Stimulated activated CD4-positive, alpha-beta T cell treated with anti-CD3 and anti-CD28 coated beads, Interleukin-1b, Interleukin-23, amount 100 ng/mL, for 24 hours (primary cell): ENCODE data around the gene PIEZO1.

Experiments
- DNase-seq, 4 experiments: peaks; one replicate each; pipeline ENCODE4 v3.0.0-alpha.2; 2020; ENCODE audit warnings: low read depth in 4 of 4, low spot score in 1 of 4

PIEZO1 gene

DNA sequence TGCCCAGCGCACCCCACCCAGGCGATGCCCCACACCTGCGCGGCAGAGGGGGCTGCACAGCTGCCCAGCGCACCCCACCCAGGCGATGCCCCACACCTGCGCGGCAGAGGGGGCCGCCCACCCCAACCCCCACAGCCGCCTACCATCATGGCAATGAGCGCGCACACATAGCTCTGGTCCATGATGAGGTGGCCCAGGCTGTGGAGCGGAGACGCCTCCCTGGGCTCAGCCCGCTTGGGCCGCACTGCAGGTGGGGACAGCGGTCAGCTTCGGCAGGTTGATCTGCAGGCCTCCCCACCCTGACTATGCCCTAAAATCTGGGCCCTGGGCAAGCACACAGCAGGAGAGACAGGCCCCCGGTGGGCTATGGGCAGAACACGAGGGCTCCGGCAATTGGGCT is 48.5 kb downstream of the PIEZO1 start:
- DNase-seq: no peak

- no peak for DNase-seq
These were observed 48.9 kb downstream of the PIEZO1 start for GRCh38 chr16:88736088-88736487.

DNA sequence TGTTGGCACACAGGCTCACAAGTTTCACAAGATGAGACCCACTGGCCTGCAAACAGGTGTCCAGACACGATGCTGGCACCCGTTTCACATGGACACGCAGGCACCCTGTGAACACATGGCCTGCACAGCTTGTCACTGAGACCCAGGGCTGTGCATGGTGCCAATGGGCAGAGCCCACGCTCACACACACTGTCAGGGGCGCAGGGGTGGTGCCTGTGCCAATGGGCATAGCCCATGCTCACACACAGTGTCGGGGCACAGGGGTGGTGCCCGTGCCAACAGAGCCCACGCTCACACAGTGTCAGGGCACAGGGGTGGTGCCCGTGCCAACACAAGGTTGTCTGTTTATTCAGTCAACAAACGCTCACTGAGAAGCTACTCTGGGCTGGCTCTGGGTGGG is 49.4 kb downstream of the PIEZO1 start:
- DNase-seq: no peak

- DNase-seq: no peak
These were observed 49.9 kb downstream of the PIEZO1 start for GRCh38 chr16:88735121-88735520.

GRCh38 chr16:88734361-88734728 is 50.7 kb downstream of the PIEZO1 start:
- DNase-seq: no peak

- DNase-seq: no peak
These were observed 51.2 kb downstream of the PIEZO1 start for GRCh38 chr16:88733630-88734360.

DNA sequence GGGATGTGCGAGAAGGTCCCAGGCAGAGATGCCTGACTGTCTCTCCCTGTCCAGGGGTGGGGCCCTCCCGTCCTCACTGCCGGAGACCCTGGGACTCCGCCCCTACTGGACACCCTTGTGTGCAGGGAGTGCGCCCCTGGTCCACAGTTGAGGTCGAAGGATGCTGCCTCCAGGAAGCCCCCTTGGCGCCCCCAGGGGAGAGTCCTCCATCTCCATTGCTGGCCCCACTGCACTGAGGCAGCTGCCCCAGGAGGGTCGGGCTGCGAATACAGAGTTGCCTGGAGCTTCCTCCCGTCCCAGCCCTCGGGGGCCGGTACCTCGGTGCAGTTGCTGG is 52.1 kb downstream of the PIEZO1 start:
- no peak for DNase-seq

- DNase-seq: no peak
These were observed 52.7 kb downstream of the PIEZO1 start for GRCh38 chr16:88732172-88732960.

- DNase-seq: no peak
These were observed 53.3 kb downstream of the PIEZO1 start for GRCh38 chr16:88731699-88732098.

DNA sequence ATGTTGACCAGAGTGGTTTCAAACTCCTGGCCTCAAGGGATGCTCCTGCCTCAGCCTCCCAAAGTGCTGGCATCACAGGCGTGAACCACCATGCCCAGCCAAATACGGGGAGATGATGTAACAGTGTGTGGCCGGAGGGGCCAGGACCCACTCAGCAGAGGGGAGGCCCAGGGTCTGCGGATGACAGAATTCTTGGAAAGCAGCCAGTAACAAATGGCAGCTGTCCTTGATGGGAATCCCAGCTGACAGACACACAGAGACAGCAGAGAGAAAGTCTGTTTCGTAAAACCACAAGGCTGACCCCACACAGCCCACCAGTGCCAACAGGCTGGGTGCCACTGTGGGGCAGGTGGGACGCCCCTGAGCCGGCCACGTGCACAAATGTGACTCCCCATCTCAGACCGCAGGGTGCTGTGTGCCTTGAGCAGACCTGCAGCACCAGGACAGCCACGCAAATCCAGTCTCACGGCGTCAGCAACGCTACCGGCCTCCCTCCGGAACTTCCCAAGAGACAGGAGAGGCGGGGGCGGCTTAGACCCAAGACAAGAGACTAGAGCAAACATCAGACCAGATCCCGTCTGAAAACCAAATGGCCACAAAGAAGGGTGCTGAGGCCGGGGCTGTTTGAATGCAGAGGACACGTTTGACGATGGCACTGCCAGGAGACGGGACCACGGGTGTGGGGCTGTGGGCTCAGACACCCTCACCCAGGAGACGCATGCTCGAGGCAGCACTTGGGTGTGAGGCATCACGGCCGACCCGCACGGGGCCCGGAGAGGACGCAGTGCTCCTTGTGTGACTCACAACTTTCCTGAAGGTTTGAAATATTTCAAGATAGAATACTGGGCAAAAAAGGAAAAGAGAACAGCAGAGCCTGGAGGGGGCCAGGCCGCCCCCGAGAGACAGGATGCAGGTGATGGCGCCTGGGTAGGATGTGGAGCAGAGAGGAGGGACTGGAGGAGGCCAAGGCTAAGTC is 54.1 kb downstream of the PIEZO1 start:
- DNase-seq: no peak

DNA sequence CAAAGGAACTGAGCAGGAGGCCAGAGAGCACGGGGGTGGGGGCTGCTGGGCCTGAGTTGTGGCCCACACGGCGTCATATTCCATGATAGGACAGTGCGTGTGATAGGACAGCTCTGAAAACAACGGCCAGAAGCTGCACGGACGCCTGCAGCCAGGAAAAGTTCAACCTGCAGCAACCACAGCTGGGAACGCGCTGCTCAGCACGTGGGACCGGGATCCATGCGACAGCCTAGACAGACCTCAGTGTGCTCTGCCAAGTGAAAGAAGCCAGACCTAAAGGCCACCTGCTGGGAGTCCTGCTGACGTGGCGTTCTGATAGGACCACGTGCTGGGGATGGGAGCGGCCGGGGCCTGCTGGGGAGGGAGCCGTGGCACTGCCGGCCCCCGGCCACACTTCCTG is 57.1 kb downstream of the PIEZO1 start:
- DNase-seq: no peak

GRCh38 chr16:88726981-88727380 is 58.0 kb downstream of the PIEZO1 start:
- no peak for DNase-seq

- DNase-seq: no peak
These were observed 58.6 kb downstream of the PIEZO1 start for GRCh38 chr16:88726408-88726749.

- DNase-seq: no peak
These were observed 59.2 kb downstream of the PIEZO1 start for GRCh38 chr16:88725609-88726407.

GRCh38 chr16:88724855-88725555 is 60.0 kb downstream of the PIEZO1 start:
- no peak for DNase-seq

GRCh38 chr16:88723911-88724310 is 61.1 kb downstream of the PIEZO1 start:
- DNase-seq: no peak

GRCh38 chr16:88723507-88723887 is 61.5 kb downstream of the PIEZO1 start:
- DNase-seq: no peak

DNA sequence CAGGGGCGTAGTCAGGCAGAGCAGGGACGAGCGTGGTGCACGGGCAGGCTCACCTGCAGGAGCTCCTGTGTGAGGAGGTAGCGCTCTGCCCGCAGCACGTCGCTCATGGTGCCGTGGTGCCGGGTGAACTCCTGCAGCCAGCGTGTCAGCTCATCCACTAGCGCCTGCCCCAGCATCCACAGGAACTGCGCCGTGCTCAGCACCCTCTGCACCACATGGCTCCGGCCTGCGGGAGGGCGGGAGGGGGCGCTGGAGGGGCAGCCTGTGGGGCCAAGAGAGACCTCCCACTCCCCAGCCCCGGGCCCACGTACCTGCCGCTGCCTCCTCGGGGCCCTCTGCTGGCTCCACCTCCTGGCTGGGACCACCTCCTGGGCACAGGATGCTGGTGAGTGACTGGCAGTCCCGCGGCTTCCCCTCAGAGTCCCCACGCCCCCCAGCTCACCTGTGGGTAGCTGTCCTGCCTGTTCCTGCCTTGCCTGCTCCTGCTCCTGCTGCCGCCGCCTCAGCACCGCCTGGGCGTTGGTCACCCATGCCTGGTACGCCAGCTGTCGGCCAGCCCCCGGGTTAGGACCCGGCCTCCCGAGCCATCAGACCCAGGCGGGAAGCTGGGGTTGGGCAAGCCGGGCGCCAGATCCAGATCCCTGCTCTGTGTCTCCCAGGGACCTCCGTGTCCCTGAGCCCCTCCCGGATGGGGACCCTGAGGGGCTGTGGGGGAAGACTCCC is 62.1 kb downstream of the PIEZO1 start:
- DNase-seq: no peak

GRCh38 chr16:88721815-88722755 is 62.9 kb downstream of the PIEZO1 start:
- no peak for DNase-seq
